AG04450 (cell line): ENCODE results near the gene ABLIM3. TPM values are rescaled to one million over a fixed set of nuclear protein-coding genes. Genes with fewer than 3 reads are reported as not detected.

ENCODE experiments used
- CTCF ChIA-PET: fragments of 300-600, 350-600 bp; formaldehyde crosslinking; extraction: SDS; loops from one replicate; lab custom pipeline; 2022; ENCODE audit warnings: antibody characterized with exemption, inconsistent platforms; lab: Charles Lee
- POLR2A ChIA-PET: fragments of 350-600 bp; formaldehyde crosslinking; extraction: SDS; loops from one replicate; lab custom pipeline; 2021; ENCODE audit warnings: antibody characterized with exemption, inconsistent platforms; lab: Yijun Ruan, JAX
- DNase-seq: peaks from one replicate; pipeline ENCODE4 v3.0.0-alpha.2; 2011; ENCODE audit warnings: low read depth, low spot score
- H3K27ac ChIP-seq: one replicate; pipeline ENCODE4 v1.5.1; 2012; ENCODE audit warnings: low read depth, low read length, control low read depth
- H3K27me3 ChIP-seq: one replicate; pipeline ENCODE4 v1.6.0; 2012; ENCODE audit warnings: low read length; ENCODE audit not compliant: control insufficient read depth, insufficient read depth
- H3K4me3 ChIP-seq: 2 replicates; pipeline ENCODE4 v1.5.1; 2011; ENCODE audit warnings: mild to moderate bottlenecking, low read depth, low read length, control low read depth
- H3K9me3 ChIP-seq: 2 replicates; pipeline ENCODE4 v1.5.1; 2012; ENCODE audit warnings: low read length; ENCODE audit not compliant: control insufficient read depth, insufficient read depth
- CTCF ChIP-seq: IDR thresholded peaks from 2 replicates; pipeline ENCODE4 v1.5.1; 2011; ENCODE audit warnings: low read depth, low read length, control low read depth, inconsistent platforms
- polyA plus RNA-seq: library from polyadenylated mRNA; depleted of rRNA; stranded (reverse); fragments of >200 nt; gene quantifications from 2 replicates; pipeline ENCODE4 v1.2.3, GENCODE V29; 2011

The ABLIM3 gene
- polyA plus RNA-seq, 1 experiment: 52.6 TPM

DNA sequence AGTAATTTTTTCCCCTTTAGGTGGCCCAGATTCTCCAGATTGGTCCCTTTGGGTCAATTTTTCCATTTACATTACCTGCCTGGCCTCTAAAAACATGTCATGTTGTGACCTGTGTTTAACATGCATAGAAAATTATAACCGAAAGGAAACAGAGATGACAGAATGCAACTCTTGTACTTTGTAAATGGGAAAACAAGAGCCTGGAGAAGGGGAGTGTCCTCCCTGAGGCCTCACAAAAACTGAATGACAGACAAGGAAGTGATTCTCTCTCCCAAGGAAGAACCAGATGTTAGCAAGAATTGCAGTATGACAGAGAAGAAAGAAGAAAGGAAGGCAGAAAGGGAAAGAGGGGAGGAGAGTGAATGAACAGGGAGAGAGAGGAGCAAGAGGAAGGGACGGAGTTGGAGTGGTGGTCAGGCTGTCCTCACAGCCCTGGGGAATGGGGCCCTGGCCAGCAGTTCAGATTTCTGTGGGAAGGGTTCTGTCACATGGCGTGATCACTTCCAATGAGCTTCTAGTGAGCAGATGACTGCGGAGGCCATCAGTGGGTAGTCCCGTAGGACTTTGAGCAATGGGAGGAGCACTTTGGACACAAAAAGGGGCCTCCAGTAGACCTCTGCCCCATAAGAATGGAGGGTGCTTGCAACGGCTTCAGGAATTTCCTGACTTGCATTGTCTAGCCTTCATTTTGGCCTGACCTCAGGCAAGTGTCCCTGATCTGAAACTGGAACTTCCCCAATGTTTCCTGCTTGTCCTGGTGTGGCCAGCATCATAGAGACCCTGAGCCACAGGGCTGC lies 31.6 kb downstream of the ABLIM3 start:
- H3K27ac ChIP-seq: peak overlapping the region; percentile 92
- ChIA-PET POLR2A (interaction anchor here (0.6 to 0.7 kb wide), 3 partner anchors 22 to 42 kb away, joined by 4 to 7 read pairs (median 4); no protein-coding TSS in a partner anchor), CTCF (interaction anchor here (1.2 kb wide), 1 partner anchor 31 kb away, joined by 3 read pairs; the partner anchor contains the start of gene ABLIM3)
- H3K27me3 ChIP-seq: no peaks in the 10 kb centered on the region
- no peak overlapping the region for H3K4me3 ChIP-seq
- TF ChIP-seq CTCF: no peak
- no peaks in the 10 kb centered on the region for H3K9me3 ChIP-seq
- DNase-seq: no peak

GRCh38 chr5:149174847-149175234 lies 33.5 kb downstream of the ABLIM3 start:
- TF ChIP-seq CTCF: no peak
- Histone ChIP-seq H3K27me3 (no peaks in the 10 kb centered on the region), H3K9me3 (no peaks in the 10 kb centered on the region), H3K4me3 (no peak overlapping the region), H3K27ac (peak overlapping the region; percentile 92)
- POLR2A ChIA-PET: interaction anchor here (1.3 kb wide), 1 partner anchor 21 kb away, joined by 4 read pairs; no protein-coding TSS in a partner anchor
- CTCF ChIA-PET: interaction anchor here (1.0 to 1.6 kb wide), 2 partner anchors 39 to 94 kb away, joined by 3 to 5 read pairs; no protein-coding TSS in a partner anchor
- DNase-seq: no peak

DNA sequence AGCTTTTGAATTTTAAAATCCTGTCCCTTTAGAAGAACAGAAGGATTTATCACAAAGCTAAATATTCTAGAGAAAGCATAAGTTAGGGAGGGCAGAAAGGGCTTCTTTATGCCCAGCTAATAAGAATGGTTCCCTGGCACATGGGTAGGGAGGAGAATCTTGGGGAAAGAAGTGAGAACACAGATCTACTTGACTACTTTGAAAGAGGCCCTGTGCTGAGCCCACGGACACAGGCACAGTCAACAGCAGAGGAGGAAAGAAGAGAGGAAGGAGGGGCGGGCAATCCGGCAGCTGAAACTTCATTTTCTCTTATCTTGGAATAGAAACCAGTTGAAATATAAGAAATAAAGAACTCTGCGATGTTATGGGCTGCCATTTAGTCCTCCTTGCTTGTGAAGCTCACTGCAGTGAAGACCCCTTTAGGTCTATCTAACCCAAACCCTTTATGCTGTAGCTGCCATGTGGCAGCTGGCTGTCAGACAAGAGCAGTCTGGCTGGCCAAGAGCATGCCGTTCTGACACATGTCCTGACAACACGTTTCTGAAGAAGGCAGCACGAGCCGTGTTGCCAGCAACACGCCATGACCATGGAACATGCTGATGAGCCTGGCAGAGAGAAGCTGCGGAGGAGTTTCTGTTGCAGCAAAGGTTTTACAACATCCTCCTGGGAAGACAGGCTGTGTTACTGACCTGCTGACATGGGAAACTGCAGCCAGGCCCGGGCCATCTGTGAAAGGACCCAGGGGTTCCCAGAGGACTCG lies 34.2 kb downstream of the ABLIM3 start:
- CTCF ChIA-PET: interaction anchor here (0.8 to 1.8 kb wide), 3 partner anchors 9 to 93 kb away, joined by 3 to 9 read pairs (median 5); partner anchors contain the start of gene ABLIM3
- POLR2A ChIA-PET: interaction anchor here (0.7 kb wide), 1 partner anchor 37 kb away, joined by 3 read pairs; no protein-coding TSS in a partner anchor
- H3K27me3 ChIP-seq: no peaks in the 10 kb centered on the region
- H3K27ac ChIP-seq: peak overlapping the region; percentile 92
- no peak for DNase-seq
- H3K4me3 ChIP-seq: no peak overlapping the region
- H3K9me3 ChIP-seq: no peaks in the 10 kb centered on the region
- no peak for TF ChIP-seq CTCF

GRCh38 chr5:149177339-149177843 lies 36.1 kb downstream of the ABLIM3 start:
- DNase-seq: no peak
- Histone ChIP-seq H3K27ac (no peak overlapping the region), H3K4me3 (no peak overlapping the region), H3K9me3 (no peaks in the 10 kb centered on the region), H3K27me3 (no peaks in the 10 kb centered on the region)
- ChIA-PET POLR2A (no interaction called here), CTCF (interaction anchor here (0.9 kb wide), 1 partner anchor 189 kb away, joined by 3 read pairs; no protein-coding TSS in a partner anchor)
- no peak for TF ChIP-seq CTCF
